GM12801 (cell line): Measurements from ENCODE around the gene ZNF326.

Experiments
- CTCF ChIP-seq: IDR thresholded peaks from one replicate; pipeline ENCODE4 v1.5.1; 2011; ENCODE audit warnings: control low read depth; ENCODE audit not compliant: insufficient read length; ENCODE audit errors: extremely low read depth

ZNF326 gene

GRCh38 chr1:89958851-89959654, 35.9 kb upstream of the ZNF326 start:
- no peak for TF ChIP-seq CTCF

- TF ChIP-seq CTCF = no peak
Measured at GRCh38 chr1:89959719-89960118, 35.2 kb upstream of the ZNF326 start.

GRCh38 chr1:89962024-89962741, 32.7 kb upstream of the ZNF326 start:
- TF ChIP-seq CTCF = no peak

GRCh38 chr1:89962742-89963075, 32.2 kb upstream of the ZNF326 start:
- no peak for TF ChIP-seq CTCF

- no peak for TF ChIP-seq CTCF
Measured at GRCh38 chr1:89965193-89965768, 29.6 kb upstream of the ZNF326 start.

- TF ChIP-seq CTCF = no peak
Measured at GRCh38 chr1:89966656-89967055, 28.3 kb upstream of the ZNF326 start.

GRCh38 chr1:89971600-89971999, 23.3 kb upstream of the ZNF326 start:
- TF ChIP-seq CTCF = no peak
